HG02571 (cell line): ENCODE measurements around the gene FKBP14.
"Not testable (repeated sequence)": the region's sequence is repeated elsewhere in the genome, so short reads cannot be mapped to it uniquely, and the experiment has no call there.

ENCODE experiments used
- ATAC-seq: cut with Tn5 transposase; IDR thresholded peaks from one replicate; pipeline ENCODE4 v1.9.1; 2021; ENCODE audit warnings: mild to moderate bottlenecking, moderate library complexity; ENCODE audit not compliant: unreplicated experiment

FKBP14 gene

GRCh38 chr7:29962035-29962434, 64.5 kb downstream of the FKBP14 start:
- ATAC-seq = no peak

GRCh38 chr7:29961611-29962010, 64.9 kb downstream of the FKBP14 start:
- ATAC-seq = not testable (repeated sequence)
